Stimulated activated naive B cell treated with anti-CD40 and anti-IgM and Interleukin-4, amounts not matched to agents 10 μg/mL and 1 μg/mL and 100 μg/mL, for 72 hours (primary cell): ENCODE results near the gene PDGFRA.
A peak's percentile ranks its signal among the peaks of the same experiment; 100 is the strongest.

Source experiments
- ATAC-seq, 2 donors: fragments of 150-1000 bp; cut with Tn5 transposase; replicated peaks; 2 replicates each; pipeline ENCODE4 v1.10.0; 2021; ENCODE audit warnings: moderate library complexity in 1 of 2
- DNase-seq: peaks from one replicate; pipeline ENCODE4 v3.0.0; 2021
- H3K27ac Mint-ChIP-seq: one replicate; pipeline ENCODE4 v1.8.0; 2022; ENCODE audit warnings: mild to moderate bottlenecking, mixed read lengths
- H3K27me3 Mint-ChIP-seq, 2 donors: one replicate each; pipeline ENCODE4 v1.8.0; 2022; ENCODE audit warnings: mixed read lengths in 2 of 2
- H3K36me3 Mint-ChIP-seq, 2 donors: one replicate each; pipeline ENCODE4 v1.8.0; 2022; ENCODE audit warnings: mixed read lengths in 2 of 2, mild to moderate bottlenecking in 1 of 2
- H3K4me1 Mint-ChIP-seq, 2 donors: one replicate each; pipeline ENCODE4 v1.8.0; 2022; ENCODE audit warnings: mixed read lengths in 2 of 2, mild to moderate bottlenecking in 1 of 2
- H3K4me3 Mint-ChIP-seq, 2 donors: one replicate each; pipeline ENCODE4 v1.8.0; 2022; ENCODE audit warnings: mild to moderate bottlenecking in 2 of 2, mixed read lengths in 2 of 2, moderate library complexity in 1 of 2
- H3K9me3 Mint-ChIP-seq, 2 donors: one replicate each; pipeline ENCODE4 v1.8.0; 2022; ENCODE audit warnings: mixed read lengths in 2 of 2, mild to moderate bottlenecking in 1 of 2

Gene PDGFRA

GRCh38 chr4:54217642-54218495 lies 11.2 kb upstream of the PDGFRA start:
- DNase-seq = no peak
- Mint-ChIP-seq H3K27ac (no peak overlapping the region), H3K4me1 (peaks cover 4 to 6% of the 10 kb centered on the region in 2 donors), H3K36me3 (no peaks in the 10 kb centered on the region), H3K9me3 (no peaks in the 10 kb centered on the region), H3K27me3 (peaks cover 29 to 52% of the 10 kb centered on the region in 2 donors), H3K4me3 (peak overlapping the region; percentile 5 to 52)
- ATAC-seq = peak; percentile 75 to 79

DNA sequence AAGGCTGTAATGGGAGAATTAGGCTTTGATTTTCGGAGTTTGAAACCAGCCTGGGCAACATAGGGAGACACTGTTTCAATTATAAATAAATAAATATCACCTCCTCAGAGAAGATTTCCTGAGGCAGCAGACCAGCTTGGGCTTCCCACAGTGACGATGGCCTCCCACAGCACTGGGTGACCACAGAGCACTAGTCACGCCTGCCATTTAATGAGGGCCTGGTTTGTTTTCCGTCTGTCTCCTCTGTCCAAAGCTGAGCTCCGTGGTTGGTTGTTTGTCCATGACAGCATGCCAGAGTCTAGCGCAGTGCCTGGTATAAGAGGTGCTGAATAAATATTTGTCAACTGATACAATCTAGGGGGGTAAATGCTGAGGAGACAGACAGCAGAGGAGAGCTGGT lies 10.4 kb upstream of the PDGFRA start:
- Mint-ChIP-seq H3K27ac (no peak overlapping the region), H3K9me3 (no peaks in the 10 kb centered on the region), H3K36me3 (no peaks in the 10 kb centered on the region), H3K4me1 (peaks cover 4 to 6% of the 10 kb centered on the region in 2 donors), H3K4me3 (no peak overlapping the region), H3K27me3 (peaks cover 36 to 54% of the 10 kb centered on the region in 2 donors)
- DNase-seq = no peak
- ATAC-seq = no peak

- H3K4me3 Mint-ChIP-seq = peak overlapping the region in 1 of 2 donors; percentile 81
- ATAC-seq (no peak), DNase-seq (no peak)
- H3K27ac Mint-ChIP-seq = no peak overlapping the region
- peaks cover 70 to 92% of the 10 kb centered on the region in 2 donors for H3K27me3 Mint-ChIP-seq
- no peaks in the 10 kb centered on the region for H3K9me3 Mint-ChIP-seq
- peaks cover 19 to 47% of the 10 kb centered on the region in 2 donors for H3K4me1 Mint-ChIP-seq
- H3K36me3 Mint-ChIP-seq = no peaks in the 10 kb centered on the region
Measured at GRCh38 chr4:54224996-54225597, 4.0 kb upstream of the PDGFRA start.

- Mint-ChIP-seq H3K27ac (peak overlapping the region; percentile 49), H3K36me3 (no peaks in the 10 kb centered on the region), H3K4me1 (peaks cover 19 to 54% of the 10 kb centered on the region in 2 donors), H3K9me3 (no peaks in the 10 kb centered on the region), H3K27me3 (peaks cover 71 to 93% of the 10 kb centered on the region in 2 donors), H3K4me3 (peak overlapping the region; percentile 80 to 81)
- ATAC-seq (no peak), DNase-seq (no peak)
Measured at GRCh38 chr4:54225598-54226403, 3.3 kb upstream of the PDGFRA start.

DNA sequence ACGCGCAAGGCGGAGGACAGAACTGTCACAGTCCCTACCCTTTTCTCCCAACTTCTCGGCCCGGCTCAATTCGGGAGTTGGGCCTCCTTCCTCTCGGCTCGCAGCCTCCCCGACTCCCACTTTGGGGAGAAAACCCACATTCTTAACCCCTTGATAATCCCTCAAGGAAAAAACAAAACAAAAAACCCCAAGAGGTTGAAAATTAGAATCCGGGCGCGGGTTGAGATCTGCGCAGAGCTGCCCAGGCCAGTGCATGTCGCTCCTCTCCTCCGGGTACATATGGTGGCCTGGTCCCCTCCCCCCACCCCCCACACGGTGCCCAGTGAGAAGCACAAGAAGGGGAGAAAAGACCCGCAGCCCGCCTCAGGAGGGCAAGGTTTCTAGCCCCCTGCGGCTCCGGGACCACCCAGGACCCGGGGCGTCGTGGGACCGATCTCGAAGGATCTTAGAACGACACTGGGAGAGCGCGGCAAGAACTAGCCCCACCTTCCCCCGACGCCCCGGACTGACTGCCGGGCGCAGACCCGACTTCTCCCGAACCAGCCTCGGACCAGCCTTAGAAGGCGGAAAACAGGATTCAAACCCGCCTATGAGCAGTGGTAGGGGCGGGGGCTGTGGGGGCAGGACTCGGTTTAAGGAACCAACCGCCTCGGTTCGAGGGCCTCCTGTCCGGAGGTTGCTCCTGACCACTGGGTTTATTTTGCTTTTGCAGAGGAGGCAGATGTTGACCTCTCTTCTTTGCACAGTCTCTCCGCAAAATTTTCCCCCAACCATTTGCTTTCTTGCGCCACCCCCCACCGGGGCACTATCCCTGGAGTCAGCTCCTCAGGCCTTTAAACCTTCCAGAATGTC lies 2.5 kb upstream of the PDGFRA start:
- Mint-ChIP-seq H3K36me3 (no peaks in the 10 kb centered on the region), H3K27me3 (peaks cover 79 to 100% of the 10 kb centered on the region in 2 donors), H3K4me1 (peaks cover 25 to 62% of the 10 kb centered on the region in 2 donors), H3K27ac (peak overlapping the region; percentile 52), H3K9me3 (no peaks in the 10 kb centered on the region), H3K4me3 (peak overlapping the region; percentile 80 to 81)
- DNase-seq = no peak
- no peak for ATAC-seq

- H3K27ac Mint-ChIP-seq = peak overlapping the region; percentile 88
- H3K9me3 Mint-ChIP-seq = no peaks in the 10 kb centered on the region
- peaks cover 87 to 100% of the 10 kb centered on the region in 2 donors for H3K27me3 Mint-ChIP-seq
- H3K4me3 Mint-ChIP-seq = peak overlapping the region; percentile 80 to 81
- DNase-seq (no peak), ATAC-seq (peak in 1 of 2 donors; percentile 27)
- no peaks in the 10 kb centered on the region for H3K36me3 Mint-ChIP-seq
- peaks cover 30 to 70% of the 10 kb centered on the region in 2 donors for H3K4me1 Mint-ChIP-seq
Measured at GRCh38 chr4:54227256-54228055, 1.6 kb upstream of the PDGFRA start.

DNA sequence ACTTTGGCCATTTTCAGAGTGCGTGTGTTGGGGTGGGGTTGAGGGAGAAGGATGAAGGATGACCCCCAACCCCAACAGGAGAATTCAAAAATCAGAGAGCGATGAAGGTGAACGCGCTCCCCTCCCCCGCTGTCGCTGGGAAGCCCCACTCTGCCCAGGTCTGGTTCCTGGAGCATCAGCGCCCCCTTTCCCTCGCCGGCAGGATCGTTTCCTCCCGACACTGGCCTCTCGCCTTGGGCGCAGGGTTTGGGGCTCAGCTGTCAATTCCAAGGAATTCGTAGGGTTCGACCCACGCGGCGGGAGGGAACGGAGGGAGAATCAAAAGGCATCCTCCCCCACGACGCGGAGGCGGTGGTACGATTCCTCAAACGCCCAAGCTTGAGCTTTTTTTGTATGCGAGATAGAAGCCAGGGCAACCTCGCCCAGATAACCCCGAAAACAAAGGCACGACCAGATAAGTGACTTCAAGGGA lies 1.0 kb upstream of the PDGFRA start:
- Mint-ChIP-seq H3K27me3 (peaks cover 81 to 99% of the 10 kb centered on the region in 2 donors), H3K4me3 (peak overlapping the region; percentile 69 to 70), H3K4me1 (peaks cover 30 to 76% of the 10 kb centered on the region in 2 donors), H3K36me3 (no peaks in the 10 kb centered on the region), H3K9me3 (no peaks in the 10 kb centered on the region), H3K27ac (peak overlapping the region; percentile 88)
- ATAC-seq = peak; percentile 50 to 58
- DNase-seq = no peak

DNA sequence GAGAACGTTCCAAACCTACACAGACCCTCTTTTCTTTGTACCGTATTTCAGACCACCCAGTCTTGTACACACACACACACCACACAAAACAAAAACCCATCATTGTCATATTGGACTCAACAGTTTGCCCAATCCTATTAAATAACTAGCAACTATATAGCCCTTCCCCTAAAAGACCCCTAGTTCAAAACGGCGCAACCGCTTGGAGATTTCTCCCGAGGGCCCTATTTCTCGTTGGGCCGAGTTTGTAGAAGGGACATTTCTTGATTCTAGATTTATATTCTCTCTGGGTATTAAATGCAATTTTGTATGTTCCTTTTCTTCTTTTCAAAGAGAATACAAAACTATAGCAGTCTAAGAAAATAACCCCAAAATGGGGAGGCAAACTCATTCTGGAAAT lies 547 bp upstream of the PDGFRA start:
- Mint-ChIP-seq H3K36me3 (no peaks in the 10 kb centered on the region), H3K27me3 (peaks cover 76 to 99% of the 10 kb centered on the region in 2 donors), H3K9me3 (no peaks in the 10 kb centered on the region), H3K4me3 (peak overlapping the region in 1 of 2 donors; percentile 69), H3K4me1 (peaks cover 32 to 81% of the 10 kb centered on the region in 2 donors), H3K27ac (no peak overlapping the region)
- DNase-seq = no peak
- no peak for ATAC-seq

DNA sequence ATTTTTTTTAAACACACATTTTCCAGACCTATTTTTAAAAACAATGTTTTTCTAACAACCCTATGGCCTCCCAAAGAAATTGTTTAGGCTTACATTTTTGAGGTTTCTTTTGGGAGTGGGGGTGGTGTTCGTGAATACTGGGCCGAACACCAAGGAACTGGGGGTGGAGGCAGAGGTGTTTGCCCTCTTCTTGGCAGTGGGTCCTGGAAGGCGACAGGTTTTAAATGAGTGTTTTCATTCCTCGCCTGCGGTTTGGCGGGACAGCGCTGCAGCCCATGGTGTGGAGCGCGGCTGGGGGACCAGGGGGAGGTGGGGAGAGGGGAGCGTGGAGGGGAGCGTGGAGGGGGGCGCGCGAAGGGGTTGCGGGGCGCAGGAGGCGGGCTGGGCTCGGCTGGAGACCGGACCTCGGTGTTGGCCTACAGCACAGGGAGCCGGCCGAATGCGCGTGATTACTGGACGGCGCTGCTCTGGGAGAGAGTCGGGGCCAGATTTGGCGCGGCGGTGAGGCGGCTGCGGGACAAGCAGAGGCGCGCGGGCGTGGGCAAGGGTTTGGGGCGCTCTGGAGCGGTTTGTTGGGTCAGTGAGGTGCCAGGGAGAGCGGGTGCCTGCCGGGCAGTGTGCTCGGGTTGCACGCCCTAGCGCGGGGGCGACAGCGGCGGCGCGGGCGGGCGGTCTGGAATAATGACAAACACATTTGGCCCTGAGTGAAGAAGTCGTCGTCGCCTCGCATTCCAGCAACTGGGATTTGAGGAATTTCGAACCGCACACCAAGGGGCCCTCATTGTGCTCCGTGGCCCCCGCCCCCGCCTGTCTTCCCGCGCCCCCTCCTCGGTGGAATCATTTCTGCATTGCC lies 764 bp downstream of the PDGFRA start:
- Mint-ChIP-seq H3K9me3 (no peaks in the 10 kb centered on the region), H3K36me3 (no peaks in the 10 kb centered on the region), H3K4me3 (peak overlapping the region; percentile 54 to 61), H3K27me3 (peaks cover 74 to 98% of the 10 kb centered on the region in 2 donors), H3K4me1 (peaks cover 35 to 89% of the 10 kb centered on the region in 2 donors), H3K27ac (peak overlapping the region; percentile 83)
- ATAC-seq (no peak), DNase-seq (no peak)

- Mint-ChIP-seq H3K4me1 (peaks cover 33 to 84% of the 10 kb centered on the region in 2 donors), H3K4me3 (peak overlapping the region; percentile 11 to 71), H3K9me3 (no peaks in the 10 kb centered on the region), H3K27me3 (peaks cover 68 to 96% of the 10 kb centered on the region in 2 donors), H3K36me3 (no peaks in the 10 kb centered on the region), H3K27ac (peak overlapping the region; percentile 88)
- DNase-seq (no peak), ATAC-seq (no peak)
Measured at GRCh38 chr4:54230484-54231418, 1.7 kb downstream of the PDGFRA start.

DNA sequence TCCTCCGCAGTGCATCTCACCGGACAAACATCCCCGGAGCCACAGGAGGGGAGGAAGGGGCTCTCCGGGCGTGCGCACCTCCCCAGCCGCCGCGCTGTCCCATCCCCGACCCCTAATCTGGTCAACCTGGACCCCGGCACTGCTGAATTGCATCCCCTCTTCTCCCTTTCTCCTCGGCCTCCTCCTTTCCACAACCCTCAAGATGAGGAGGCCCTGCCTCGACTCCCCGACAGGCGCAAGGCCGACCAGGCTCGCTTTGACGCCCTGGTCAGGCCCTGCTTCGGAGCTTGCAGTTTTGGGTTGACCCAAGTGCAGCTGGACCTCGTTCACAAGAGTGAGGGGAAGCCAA lies 2.3 kb downstream of the PDGFRA start:
- Mint-ChIP-seq H3K9me3 (no peaks in the 10 kb centered on the region), H3K4me1 (peaks cover 33 to 79% of the 10 kb centered on the region in 2 donors), H3K36me3 (no peaks in the 10 kb centered on the region), H3K27ac (peak overlapping the region; percentile 88), H3K27me3 (peaks cover 68 to 96% of the 10 kb centered on the region in 2 donors), H3K4me3 (peak overlapping the region; percentile 71 to 86)
- DNase-seq (no peak), ATAC-seq (no peak)
